Parietal lobe (tissue), 2 donors: ENCODE data around the gene ATOX1. TPM values are rescaled to one million over a fixed set of nuclear protein-coding genes. Genes with fewer than 3 reads are reported as not detected.

Experiments
- small RNA-seq: library from RNA; depleted of rRNA; stranded (forward); fragments of <200 nt; gene quantifications from one replicate; pipeline ENCODE3, GENCODE V24; 2014; ENCODE audit warnings: low replicate concordance
- total RNA-seq: library from RNA; depleted of rRNA; stranded (reverse); fragments of >200 nt; gene quantifications from one replicate; pipeline ENCODE4 v1.2.3, GENCODE V29; 2014

ATOX1 gene, protein sequence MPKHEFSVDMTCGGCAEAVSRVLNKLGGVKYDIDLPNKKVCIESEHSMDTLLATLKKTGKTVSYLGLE
- total RNA-seq: 41.9 TPM

DNA sequence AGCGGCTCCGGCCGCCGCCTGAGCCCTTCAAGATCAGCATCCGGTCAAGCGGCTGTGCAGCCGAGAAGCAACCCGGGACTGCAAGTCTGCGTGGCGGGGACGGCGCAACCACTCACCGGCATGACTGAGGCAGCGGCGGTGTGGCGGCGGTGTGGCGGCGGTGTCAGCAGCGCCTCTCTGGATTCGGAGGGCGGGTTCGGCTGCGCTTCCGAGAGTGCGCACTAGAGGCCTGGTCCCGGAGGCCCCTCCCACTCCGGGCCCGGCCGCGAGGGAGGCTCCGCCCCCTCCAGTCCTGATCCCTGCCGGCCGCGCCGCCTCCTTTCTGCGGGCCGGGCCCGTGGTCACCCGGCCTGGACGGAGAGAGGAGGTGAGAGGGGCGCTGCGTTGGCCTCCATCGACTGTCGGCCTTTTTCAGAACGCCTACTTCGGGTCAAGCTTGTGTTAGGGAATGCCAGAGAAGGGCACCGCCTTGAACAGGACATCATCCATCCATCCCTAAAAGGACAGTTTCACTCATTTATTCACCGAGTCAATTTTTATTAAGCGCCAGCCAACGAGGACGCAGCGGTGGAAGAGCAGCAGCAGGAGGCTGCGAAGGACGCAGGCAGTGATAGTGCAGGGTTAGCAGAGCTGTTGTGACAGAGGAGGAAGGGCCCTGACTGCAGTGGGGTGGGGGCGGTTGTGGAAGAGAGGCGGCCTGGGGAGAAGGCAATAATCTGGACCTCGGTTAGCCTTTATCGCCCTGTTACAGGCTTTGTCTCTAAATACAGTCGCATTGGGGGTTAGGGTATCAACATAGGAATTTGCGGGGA lies at the start of gene ATOX1:
Gene ATOX1, minus strand, starts transcription at position 202 of the 812 bp plus-strand sequence. Its CDS starts 80 bp downstream, at position 122.

DNA sequence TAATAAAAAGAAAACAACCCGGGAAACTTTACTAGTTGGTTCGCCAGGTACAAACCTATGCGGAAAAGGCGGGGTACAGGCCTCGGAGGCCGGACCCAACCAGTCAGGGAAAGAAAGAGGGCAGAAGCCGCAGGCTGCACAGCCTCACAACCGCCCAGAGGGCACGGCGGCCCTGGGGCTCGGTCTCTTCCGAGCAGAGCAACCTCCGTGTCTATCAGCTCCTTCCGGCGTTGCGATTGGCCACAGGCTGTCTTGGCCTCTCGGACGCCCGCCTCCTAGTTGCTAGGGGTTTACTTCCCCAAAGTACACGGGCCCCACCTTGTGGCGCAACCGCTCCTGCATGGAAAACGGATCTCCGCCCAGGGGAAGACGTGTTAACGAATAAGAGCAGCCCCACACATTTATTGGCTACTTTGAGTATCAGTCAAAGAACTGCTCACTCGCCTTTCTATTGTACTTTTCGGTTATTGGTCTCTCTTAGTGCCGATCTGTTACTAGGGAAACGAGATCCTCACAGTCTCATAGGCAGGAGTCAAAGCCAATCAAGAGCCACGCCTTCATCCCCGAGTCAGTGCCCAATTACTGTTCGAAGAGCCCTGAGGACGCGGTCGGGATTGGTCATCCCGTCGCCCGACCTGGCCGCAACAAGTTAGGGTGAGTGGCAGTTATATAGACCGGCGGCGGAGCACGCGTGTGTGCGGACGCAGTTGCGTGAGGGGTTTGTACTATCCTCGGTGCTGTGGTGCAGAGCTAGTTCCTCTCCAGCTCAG lies 13.0 kb upstream of the ATOX1 start, which contains the start of gene G3BP1:
Gene G3BP1, plus strand, starts transcription at position 696 of the 770 bp plus-strand sequence. CDS start 14,667 bp downstream, outside the sequence.

Small RNA genes lying within 50 kb of the gene (small RNA-seq; reads per million reads assigned to genes)
- gene RN7SKP232: not detected

Other genes with a start within 250 kb of the ATOX1 start
- 0.94 TPM for gene FAT2, start 167.3 kb downstream of the ATOX1 start, total RNA-seq
- 75.1 TPM for gene SPARC, start 71.7 kb downstream of the ATOX1 start, total RNA-seq
- gene G3BP1, start 13.3 kb upstream of the ATOX1 start, total RNA-seq: 75.4 TPM
- gene GLRA1, start 166.2 kb upstream of the ATOX1 start, total RNA-seq: not detected